ENCODE results near the gene SIAH1.

The SIAH1 gene

DNA sequence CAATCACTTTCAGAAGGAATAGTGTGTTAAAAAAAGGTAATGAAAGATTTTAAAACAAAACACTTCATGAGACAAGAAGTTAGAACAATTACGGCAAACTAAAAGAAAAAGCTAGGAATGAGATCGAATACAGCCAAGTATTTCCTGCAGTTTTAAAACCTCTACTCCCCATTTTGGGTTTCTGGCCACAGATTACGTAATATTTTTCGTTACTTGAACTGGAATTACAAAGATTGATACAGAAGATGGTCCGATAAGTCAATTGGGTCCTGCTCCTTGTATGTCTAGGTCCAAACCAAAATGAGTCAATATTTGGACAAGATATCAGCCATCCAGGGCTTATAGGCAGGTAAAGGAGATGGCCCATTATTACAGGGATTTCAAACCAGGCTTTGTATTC is 52.2 kb downstream of the SIAH1 start:
- TF ChIP-seq, protein P1, sequence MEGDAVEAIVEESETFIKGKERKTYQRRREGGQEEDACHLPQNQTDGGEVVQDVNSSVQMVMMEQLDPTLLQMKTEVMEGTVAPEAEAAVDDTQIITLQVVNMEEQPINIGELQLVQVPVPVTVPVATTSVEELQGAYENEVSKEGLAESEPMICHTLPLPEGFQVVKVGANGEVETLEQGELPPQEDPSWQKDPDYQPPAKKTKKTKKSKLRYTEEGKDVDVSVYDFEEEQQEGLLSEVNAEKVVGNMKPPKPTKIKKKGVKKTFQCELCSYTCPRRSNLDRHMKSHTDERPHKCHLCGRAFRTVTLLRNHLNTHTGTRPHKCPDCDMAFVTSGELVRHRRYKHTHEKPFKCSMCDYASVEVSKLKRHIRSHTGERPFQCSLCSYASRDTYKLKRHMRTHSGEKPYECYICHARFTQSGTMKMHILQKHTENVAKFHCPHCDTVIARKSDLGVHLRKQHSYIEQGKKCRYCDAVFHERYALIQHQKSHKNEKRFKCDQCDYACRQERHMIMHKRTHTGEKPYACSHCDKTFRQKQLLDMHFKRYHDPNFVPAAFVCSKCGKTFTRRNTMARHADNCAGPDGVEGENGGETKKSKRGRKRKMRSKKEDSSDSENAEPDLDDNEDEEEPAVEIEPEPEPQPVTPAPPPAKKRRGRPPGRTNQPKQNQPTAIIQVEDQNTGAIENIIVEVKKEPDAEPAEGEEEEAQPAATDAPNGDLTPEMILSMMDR (IDR thresholded peaks at IDR 0.05; ENCODE audit: low read depth, low read length, missing control alignments), result no peak
- no peak overlapping the region for H3K4me3 ChIP-seq (replicated peaks; ENCODE audit: low read depth, low read length)
- DNase-seq (ENCODE audit: extremely low read depth, low read depth), result no peak

DNA sequence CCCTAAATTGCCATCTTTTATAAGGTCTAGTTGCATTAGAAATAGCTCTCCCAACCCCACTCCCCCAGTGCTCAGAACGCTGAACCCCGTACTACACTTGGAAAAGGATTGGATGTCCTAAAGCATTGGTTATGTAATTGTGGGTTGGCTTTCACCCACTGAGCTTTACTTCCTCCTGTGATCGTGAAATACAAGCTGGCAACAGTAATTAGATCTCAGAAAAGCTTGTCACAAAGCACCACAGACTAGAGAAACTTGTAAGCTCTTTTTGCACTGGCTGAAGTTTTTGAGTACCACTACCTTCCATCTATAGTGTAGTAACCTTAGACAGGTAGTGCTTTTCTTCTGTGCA is 54.4 kb downstream of the SIAH1 start:
- DNase-seq (ENCODE audit: extremely low read depth, low read depth), result no peak
- TF ChIP-seq, protein P1 (IDR thresholded peaks at IDR 0.05; ENCODE audit: low read depth, low read length, missing control alignments), result no peak
- no peak overlapping the region for H3K4me3 ChIP-seq (replicated peaks; ENCODE audit: low read depth, low read length)

DNA sequence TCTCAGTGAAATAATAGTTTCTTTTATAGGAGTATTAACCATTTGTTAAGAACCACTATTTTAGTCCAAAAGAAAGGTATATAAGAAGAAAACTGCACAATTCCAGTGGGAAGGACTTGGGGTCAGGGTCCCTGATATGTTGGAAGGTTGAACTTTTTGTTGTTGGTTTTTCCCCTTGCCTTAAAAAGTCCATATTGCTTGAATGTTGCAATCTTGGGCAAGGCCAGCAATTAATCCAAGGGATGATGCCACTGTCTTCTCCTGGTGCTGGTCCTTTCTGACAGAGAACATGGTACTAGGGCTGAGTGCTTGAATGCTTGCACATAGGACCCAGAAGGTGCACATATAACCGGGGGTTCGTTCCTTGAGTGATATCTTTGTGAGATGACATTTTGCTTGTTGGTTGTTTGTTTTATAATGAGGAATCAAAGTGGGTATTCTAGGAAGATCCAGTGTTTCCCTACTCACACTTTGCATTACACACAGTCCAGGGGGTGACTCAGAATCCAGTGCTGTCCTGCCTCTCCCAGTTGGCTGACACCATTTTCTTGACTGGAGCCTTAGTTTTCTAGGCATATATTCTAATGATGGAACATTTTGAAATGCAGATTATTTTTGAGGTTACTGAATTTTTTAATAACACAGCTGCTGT is 54.9 kb downstream of the SIAH1 start:
- no peak for DNase-seq (ENCODE audit: extremely low read depth, low read depth)
- no peak overlapping the region for H3K4me3 ChIP-seq (replicated peaks; ENCODE audit: low read depth, low read length)
- TF ChIP-seq, protein P1 (IDR thresholded peaks at IDR 0.05; ENCODE audit: low read depth, low read length, missing control alignments), result no peak

DNA sequence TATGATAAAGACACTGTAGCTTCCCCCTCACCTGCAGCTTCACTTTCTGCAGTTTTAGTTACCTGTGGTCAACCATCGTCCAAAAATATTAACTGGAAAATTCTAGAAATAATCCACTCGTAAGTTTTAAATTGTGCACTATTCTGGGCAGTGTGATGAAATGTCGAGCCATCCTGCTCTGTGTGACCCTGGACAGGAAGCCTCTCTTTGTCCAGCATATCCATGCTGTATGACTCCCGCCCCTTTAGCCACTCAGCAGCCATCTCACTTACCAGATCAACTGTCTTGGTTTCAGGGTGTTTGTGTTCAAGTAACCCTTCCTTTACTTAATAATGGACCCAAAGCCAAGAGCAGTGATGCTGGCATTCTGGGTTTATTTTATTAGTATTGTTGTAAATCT is 56.1 kb downstream of the SIAH1 start:
- TF ChIP-seq, protein P1 (IDR thresholded peaks at IDR 0.05; ENCODE audit: low read depth, low read length, missing control alignments), result no peak

DNA sequence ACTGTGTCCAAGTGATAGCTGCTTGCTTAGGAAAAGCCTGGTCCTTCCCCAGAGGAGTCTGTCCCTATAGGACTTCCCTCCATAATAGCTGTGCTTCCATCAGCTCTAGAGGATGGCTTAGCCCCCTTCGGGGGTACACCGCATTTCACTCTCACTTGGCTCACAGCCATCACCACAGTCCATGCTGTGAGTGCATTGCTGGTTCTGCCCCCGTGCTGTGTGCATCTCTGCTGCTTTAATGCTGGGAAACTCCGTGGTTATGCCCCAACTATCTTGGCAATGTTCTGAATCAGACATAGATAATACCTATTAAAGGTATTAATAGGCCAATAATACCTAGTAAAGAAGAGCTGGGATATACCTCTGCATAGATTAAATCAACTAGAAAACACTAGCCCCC is 58.3 kb downstream of the SIAH1 start:
- H3K4me3 ChIP-seq (replicated peaks; ENCODE audit: low read depth, low read length), result no peak overlapping the region

More for the DNA sequence above, 56.1 kb downstream of the SIAH1 start:
- no peak overlapping the region for H3K4me3 ChIP-seq (replicated peaks; ENCODE audit: low read depth, low read length)
- DNase-seq (ENCODE audit: extremely low read depth, low read depth), result no peak

DNA sequence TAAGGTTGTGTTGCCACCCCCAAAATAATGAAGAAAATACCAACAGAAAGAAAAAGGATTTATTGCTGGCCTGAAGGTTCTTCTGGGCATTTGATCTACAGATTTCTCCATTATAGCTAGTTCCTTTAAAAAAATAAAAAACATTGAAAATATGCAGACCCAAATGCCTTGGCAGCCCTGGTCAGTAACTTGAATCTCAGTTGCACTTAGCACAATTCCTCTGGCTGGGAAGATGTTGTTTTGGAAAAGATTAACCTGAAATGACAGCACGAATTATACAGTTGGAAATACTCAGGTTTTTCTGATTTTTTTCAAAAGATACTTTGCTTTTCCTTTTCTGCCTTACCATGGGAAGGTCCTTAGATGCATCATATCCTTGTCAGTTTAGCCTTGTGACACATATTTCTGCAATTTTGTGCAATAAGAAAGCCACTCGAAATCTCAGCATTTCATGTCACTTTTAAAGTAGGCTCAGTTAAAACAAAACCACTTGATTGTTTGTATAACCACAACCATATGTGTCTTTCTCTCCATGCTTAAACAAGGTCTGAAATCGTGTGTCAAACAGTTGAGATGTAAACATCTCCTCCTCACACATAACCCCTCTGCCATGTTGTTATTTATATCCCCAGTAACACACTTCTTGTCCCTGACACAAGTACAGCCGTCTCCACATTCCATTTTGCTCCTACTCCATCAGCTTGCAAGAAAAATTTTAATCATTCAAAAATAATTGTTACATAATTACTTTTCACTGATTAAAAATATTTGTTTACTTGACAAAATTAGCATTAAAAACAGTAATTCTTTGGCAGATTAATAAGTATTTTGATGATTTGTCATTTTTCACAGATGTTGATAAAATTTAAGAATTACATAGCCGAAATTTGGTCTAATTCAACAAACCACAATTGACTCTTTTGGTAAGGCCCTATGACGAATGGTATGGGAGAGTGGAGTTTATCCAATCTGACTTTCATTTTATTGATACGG is 61.1 kb downstream of the SIAH1 start:
- DNase-seq (ENCODE audit: extremely low read depth, low read depth), result no peak
- TF ChIP-seq, protein P1 (IDR thresholded peaks at IDR 0.05; ENCODE audit: low read depth, low read length, missing control alignments), result no peak
- no peak overlapping the region for H3K4me3 ChIP-seq (replicated peaks; ENCODE audit: low read depth, low read length)

More for the DNA sequence above, 58.3 kb downstream of the SIAH1 start:
- TF ChIP-seq, protein P1 (IDR thresholded peaks at IDR 0.05; ENCODE audit: low read depth, low read length, missing control alignments), result no peak
- no peak for DNase-seq (ENCODE audit: extremely low read depth, low read depth)

All from HFF-Myc (cell line).